Liver (tissue), 3 donors: ENCODE measurements around the gene GMDS.

ENCODE experiments used
- CTCF ChIP-seq: fragments of 150-350 bp; IDR thresholded peaks from 2 replicates; pipeline ENCODE4 v1.5.1; 2017; ENCODE audit warnings: improper control_type of control experiment, low read depth, low read length; ENCODE audit not compliant: missing input control
- RAD21 ChIP-seq, 2 donors: IDR thresholded peaks; 2 replicates each; pipeline ENCODE4 v1.6.1; 2016; ENCODE audit warnings: antibody characterized with exemption in 2 of 2, mild to moderate bottlenecking in 2 of 2
- TAF1 ChIP-seq: conservative IDR thresholded peaks from 2 replicates; pipeline ENCODE4 v1.6.1; 2016; ENCODE audit warnings: antibody characterized with exemption, mild to moderate bottlenecking
- donor health status: healthy.
- donor health status: healthy.

- TF ChIP-seq CTCF = no peak
- TF ChIP-seq RAD21 (IDR thresholded peaks at IDR 0.05) = no peak
- no peak for TF ChIP-seq TAF1
Observed at GRCh38 chr6:2218866-2219265, 26.5 kb downstream of the GMDS start.
